K562 (cell line): ENCODE measurements around the gene PLCD4. TPM values are rescaled to one million over a fixed set of nuclear protein-coding genes. Genes with fewer than 3 reads are reported as not detected.

Experiments used
- FOXM1 ChIP-seq, 2 experiments: fragments of 450-650 bp in 1 of 2; sonication (generic) in 1 of 2; formaldehyde crosslinking in 1 of 2; IDR thresholded peaks; 2 replicates each; pipeline versions ENCODE4 v1.6.1 to v1.9.0; 2017 to 2022; ENCODE audit warnings: low read depth in 2 of 2, mild to moderate bottlenecking in 2 of 2, missing genetic modification reagents in 1 of 2, moderate library complexity in 1 of 2
- KAT8 ChIP-seq: fragments of 450-650 bp; IDR thresholded peaks from 2 replicates; pipeline ENCODE4 v1.6.1; 2016; ENCODE audit warnings: low read depth, mild to moderate bottlenecking
- RBM34 ChIP-seq: fragments of 200-400 bp; formaldehyde crosslinking; IDR thresholded peaks from 2 replicates; pipeline ENCODE4 v1.6.1; 2018; ENCODE audit warnings: low read length, borderline replicate concordance; ENCODE audit not compliant: insufficient read depth
- ZKSCAN8 ChIP-seq: fragments of 200-800 bp; sonication (Bioruptor generic); IDR thresholded peaks from 2 replicates; pipeline ENCODE4 v1.6.1; 2016; ENCODE audit warnings: missing genetic modification characterization, missing compliant biosample characterization
- ZNF347 ChIP-seq: fragments of 450-650 bp; formaldehyde crosslinking; IDR thresholded peaks from 2 replicates; pipeline ENCODE4 v1.4.0; 2020; ENCODE audit warnings: low read depth, mild to moderate bottlenecking, moderate library complexity
- ZNF444 ChIP-seq: fragments of 250-450 bp; sonication (Bioruptor Pico); IDR thresholded peaks from 2 replicates; pipeline ENCODE4 v1.4.0; 2020; ENCODE audit warnings: mild to moderate bottlenecking, moderate library complexity
- polyA plus RNA-seq, 8 experiments: library from polyadenylated mRNA; depleted of rRNA in 4 of 8; stranded (reverse) in 5 of 8; unstranded in 3 of 8; fragments of >200 nt; fragmentation: Nextera tagmentation in 2 of 8; fragmentation: Illumina TruSeq in 1 of 8; extraction: Ambion mirVana in 2 of 8; extraction: Trizol in 1 of 8; gene quantifications; 2 replicates each; pipeline versions ENCODE4 v1.2.1 to v1.2.3, GENCODE V29; 2011 to 2014; ENCODE audit warnings: inconsistent platforms in 1 of 8, missing spikeins in 1 of 8
- total RNA-seq, 7 experiments: library from RNA; depleted of rRNA in 6 of 7; stranded (reverse); fragments of >200 nt in 6 of 7; fragmentation: Illumina TruSeq in 2 of 7; extraction: Trizol in 2 of 7; gene quantifications; 2 replicates each; pipeline versions ENCODE4 v1.2.1 to v1.2.3, GENCODE V29; 2011 to 2021; ENCODE audit warnings: low replicate concordance in 1 of 7
- TF ChIP-seq, protein P1 (sequence below), 2 experiments: IDR thresholded peaks; 2 replicates each; pipeline ENCODE4 v1.6.1; 2011; ENCODE audit warnings: borderline replicate concordance in 1 of 2, control low read depth in 1 of 2, low read depth in 1 of 2, low read length in 1 of 2, mild to moderate bottlenecking in 1 of 2, mixed read lengths in 1 of 2, moderate library complexity in 1 of 2; ENCODE audit not compliant: insufficient read depth in 1 of 2, insufficient read length in 1 of 2, poor library complexity in 1 of 2, severe bottlenecking in 1 of 2; ENCODE audit errors: extremely low read depth in 1 of 2
- TF ChIP-seq, protein P2 (sequence below): sonication (generic); formaldehyde crosslinking; IDR thresholded peaks from 2 replicates; pipeline ENCODE4 v1.9.0; 2022; ENCODE audit warnings: mild to moderate bottlenecking, missing genetic modification reagents
- TF ChIP-seq, protein P3 (sequence below): fragments of 250-450 bp; sonication (Bioruptor Pico); IDR thresholded peaks from 2 replicates; pipeline ENCODE4 v1.4.0; 2020
- TF ChIP-seq, protein P4 (sequence below): conservative IDR thresholded peaks from 2 replicates; pipeline ENCODE4 v1.6.1; 2011; ENCODE audit warnings: low read depth, mild to moderate bottlenecking, low read length; ENCODE audit not compliant: control insufficient read depth
- TF ChIP-seq, protein P5 (sequence below): fragments of 450-650 bp; IDR thresholded peaks from 2 replicates; pipeline ENCODE4 v1.6.1; 2014; ENCODE audit warnings: low read depth, mild to moderate bottlenecking, moderate library complexity, borderline replicate concordance

The PLCD4 gene
- total and polyA plus RNA-seq, 9 of the 15 experiments (the other 6 are each of a cell fraction or from before 2014, with no cell fraction given) = 0.13 to 0.38 TPM; not detected in 7

DNA sequence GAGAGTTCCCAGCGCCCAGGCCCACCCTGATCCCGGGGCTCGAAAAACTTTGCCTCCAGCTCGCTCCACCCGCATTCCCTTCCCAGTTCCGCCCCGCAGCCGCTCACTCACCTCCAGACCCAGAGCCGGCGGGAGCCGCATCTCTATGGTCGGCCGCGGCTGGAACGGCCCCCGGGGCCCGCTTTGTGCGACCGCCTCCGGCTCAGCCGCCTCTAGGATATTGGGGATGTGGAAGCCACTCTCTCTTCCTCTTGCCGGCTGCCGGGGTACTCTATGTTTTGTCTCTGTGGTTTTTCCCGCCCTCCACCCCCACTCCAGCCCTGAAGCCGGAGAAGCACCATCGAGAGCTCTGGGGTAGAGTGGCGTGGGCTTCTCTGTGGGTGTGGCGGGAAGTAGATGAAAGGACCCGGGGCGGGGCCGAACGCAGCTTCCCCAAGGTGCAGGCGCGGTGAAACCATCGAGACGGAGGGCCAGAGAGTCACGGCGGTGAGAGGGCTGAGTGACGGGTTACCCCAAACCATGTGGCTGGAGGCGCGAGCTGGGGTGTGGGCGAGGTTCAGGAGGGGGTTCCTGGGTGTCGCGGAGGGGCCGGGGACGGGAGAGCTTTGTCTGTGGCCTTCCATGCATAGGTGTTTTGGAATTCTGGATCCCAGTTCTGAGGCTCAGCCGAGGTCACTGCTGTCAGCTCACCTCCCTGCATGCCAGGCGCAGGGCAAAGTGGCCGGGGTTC is 51.7 kb downstream of the PLCD4 start, which contains the start of the genes BCS1L and ZNF142 (continued):
- TF ChIP-seq, protein P1, sequence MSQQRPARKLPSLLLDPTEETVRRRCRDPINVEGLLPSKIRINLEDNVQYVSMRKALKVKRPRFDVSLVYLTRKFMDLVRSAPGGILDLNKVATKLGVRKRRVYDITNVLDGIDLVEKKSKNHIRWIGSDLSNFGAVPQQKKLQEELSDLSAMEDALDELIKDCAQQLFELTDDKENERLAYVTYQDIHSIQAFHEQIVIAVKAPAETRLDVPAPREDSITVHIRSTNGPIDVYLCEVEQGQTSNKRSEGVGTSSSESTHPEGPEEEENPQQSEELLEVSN (IDR thresholded peaks at IDR 0.05; ENCODE audit: borderline replicate concordance in 1 of 2, extremely low read depth in 1 of 2, insufficient read depth in 1 of 2, insufficient read length in 1 of 2, low read depth in 1 of 2, low read length in 1 of 2, poor library complexity in 1 of 2, severe bottlenecking in 1 of 2) = peak; percentile 47 to 61
- TF ChIP-seq FOXM1 (IDR thresholded peaks at IDR 0.05; ENCODE audit: low read depth) (no peak), FOXM1 (CRISPR knock-in tag; IDR thresholded peaks at IDR 0.05; ENCODE audit: low read depth) (0 out of 2 replicates have a peak, but pooled peaks have one; percentile 8), KAT8 (no peak), ZNF347 (CRISPR knock-in tag) (no peak), RBM34 (no peak), ZNF444 (CRISPR knock-in tag) (no peak), ZKSCAN8 (CRISPR knock-in tag) (no peak)
- TF ChIP-seq, protein P2, sequence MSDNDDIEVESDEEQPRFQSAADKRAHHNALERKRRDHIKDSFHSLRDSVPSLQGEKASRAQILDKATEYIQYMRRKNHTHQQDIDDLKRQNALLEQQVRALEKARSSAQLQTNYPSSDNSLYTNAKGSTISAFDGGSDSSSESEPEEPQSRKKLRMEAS (CRISPR knock-in tag) = peak; percentile 80; the same call in 1 of the 2 replicates
- TF ChIP-seq, protein P3, sequence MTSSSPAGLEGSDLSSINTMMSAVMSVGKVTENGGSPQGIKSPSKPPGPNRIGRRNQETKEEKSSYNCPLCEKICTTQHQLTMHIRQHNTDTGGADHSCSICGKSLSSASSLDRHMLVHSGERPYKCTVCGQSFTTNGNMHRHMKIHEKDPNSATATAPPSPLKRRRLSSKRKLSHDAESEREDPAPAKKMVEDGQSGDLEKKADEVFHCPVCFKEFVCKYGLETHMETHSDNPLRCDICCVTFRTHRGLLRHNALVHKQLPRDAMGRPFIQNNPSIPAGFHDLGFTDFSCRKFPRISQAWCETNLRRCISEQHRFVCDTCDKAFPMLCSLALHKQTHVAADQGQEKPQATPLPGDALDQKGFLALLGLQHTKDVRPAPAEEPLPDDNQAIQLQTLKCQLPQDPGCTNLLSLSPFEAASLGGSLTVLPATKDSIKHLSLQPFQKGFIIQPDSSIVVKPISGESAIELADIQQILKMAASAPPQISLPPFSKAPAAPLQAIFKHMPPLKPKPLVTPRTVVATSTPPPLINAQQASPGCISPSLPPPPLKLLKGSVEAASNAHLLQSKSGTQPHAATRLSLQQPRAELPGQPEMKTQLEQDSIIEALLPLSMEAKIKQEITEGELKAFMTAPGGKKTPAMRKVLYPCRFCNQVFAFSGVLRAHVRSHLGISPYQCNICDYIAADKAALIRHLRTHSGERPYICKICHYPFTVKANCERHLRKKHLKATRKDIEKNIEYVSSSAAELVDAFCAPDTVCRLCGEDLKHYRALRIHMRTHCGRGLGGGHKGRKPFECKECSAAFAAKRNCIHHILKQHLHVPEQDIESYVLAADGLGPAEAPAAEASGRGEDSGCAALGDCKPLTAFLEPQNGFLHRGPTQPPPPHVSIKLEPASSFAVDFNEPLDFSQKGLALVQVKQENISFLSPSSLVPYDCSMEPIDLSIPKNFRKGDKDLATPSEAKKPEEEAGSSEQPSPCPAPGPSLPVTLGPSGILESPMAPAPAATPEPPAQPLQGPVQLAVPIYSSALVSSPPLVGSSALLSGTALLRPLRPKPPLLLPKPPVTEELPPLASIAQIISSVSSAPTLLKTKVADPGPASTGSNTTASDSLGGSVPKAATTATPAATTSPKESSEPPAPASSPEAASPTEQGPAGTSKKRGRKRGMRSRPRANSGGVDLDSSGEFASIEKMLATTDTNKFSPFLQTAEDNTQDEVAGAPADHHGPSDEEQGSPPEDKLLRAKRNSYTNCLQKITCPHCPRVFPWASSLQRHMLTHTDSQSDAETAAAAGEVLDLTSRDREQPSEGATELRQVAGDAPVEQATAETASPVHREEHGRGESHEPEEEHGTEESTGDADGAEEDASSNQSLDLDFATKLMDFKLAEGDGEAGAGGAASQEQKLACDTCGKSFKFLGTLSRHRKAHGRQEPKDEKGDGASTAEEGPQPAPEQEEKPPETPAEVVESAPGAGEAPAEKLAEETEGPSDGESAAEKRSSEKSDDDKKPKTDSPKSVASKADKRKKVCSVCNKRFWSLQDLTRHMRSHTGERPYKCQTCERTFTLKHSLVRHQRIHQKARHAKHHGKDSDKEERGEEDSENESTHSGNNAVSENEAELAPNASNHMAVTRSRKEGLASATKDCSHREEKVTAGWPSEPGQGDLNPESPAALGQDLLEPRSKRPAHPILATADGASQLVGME (CRISPR knock-in tag) = no peak
- TF ChIP-seq, protein P4, sequence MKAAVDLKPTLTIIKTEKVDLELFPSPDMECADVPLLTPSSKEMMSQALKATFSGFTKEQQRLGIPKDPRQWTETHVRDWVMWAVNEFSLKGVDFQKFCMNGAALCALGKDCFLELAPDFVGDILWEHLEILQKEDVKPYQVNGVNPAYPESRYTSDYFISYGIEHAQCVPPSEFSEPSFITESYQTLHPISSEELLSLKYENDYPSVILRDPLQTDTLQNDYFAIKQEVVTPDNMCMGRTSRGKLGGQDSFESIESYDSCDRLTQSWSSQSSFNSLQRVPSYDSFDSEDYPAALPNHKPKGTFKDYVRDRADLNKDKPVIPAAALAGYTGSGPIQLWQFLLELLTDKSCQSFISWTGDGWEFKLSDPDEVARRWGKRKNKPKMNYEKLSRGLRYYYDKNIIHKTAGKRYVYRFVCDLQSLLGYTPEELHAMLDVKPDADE = 0 out of 2 replicates have a peak, but pooled peaks have one; percentile 41
- TF ChIP-seq, protein P5, sequence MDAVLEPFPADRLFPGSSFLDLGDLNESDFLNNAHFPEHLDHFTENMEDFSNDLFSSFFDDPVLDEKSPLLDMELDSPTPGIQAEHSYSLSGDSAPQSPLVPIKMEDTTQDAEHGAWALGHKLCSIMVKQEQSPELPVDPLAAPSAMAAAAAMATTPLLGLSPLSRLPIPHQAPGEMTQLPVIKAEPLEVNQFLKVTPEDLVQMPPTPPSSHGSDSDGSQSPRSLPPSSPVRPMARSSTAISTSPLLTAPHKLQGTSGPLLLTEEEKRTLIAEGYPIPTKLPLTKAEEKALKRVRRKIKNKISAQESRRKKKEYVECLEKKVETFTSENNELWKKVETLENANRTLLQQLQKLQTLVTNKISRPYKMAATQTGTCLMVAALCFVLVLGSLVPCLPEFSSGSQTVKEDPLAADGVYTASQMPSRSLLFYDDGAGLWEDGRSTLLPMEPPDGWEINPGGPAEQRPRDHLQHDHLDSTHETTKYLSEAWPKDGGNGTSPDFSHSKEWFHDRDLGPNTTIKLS = peak; percentile 75; the same call in 1 of the 2 replicates
